Vagina (tissue), 2 donors: ENCODE measurements around the gene MARK3. TPM values are rescaled to one million over a fixed set of nuclear protein-coding genes. Genes with fewer than 3 reads are reported as not detected.

ENCODE experiments used
- DNase-seq, 2 donors: peaks; one replicate each; pipeline ENCODE4 v3.0.0-alpha.2; 2017; ENCODE audit errors: extremely low spot score in 2 of 2
- H3K27ac ChIP-seq: fragments of 200-600 bp; sonication (generic); one replicate; pipeline ENCODE4 v1.5.1; 2019
- H3K27me3 ChIP-seq: fragments of 200-600 bp; sonication (generic); one replicate; pipeline ENCODE4 v1.5.1; 2019
- H3K36me3 ChIP-seq, 2 donors: fragments of 200-600 bp; sonication (generic); one replicate each; pipeline ENCODE4 v1.5.1; 2017 to 2019
- H3K4me1 ChIP-seq: fragments of 200-600 bp; sonication (generic); one replicate; pipeline ENCODE4 v1.5.1; 2019
- H3K4me3 ChIP-seq, 2 donors: fragments of 200-600 bp; sonication (generic); 1 replicate in 1 of 2; 2 replicates in 1 of 2; pipeline ENCODE4 v1.5.1; 2016 to 2019
- H3K9me3 ChIP-seq: fragments of 200-600 bp; sonication (generic); one replicate; pipeline ENCODE4 v1.5.1; 2019
- CTCF ChIP-seq, 3 experiments: fragments of 450-650 bp in 2 of 3; fragments of 200-600 bp in 1 of 3; sonication (generic) in 1 of 3; IDR thresholded peaks; one replicate each; pipeline ENCODE4 v1.5.1; 2017 to 2019; ENCODE audit warnings: antibody characterized with exemption in 3 of 3, mild to moderate bottlenecking in 2 of 3, moderate library complexity in 2 of 3
- POLR2A ChIP-seq, 2 donors: fragments of 450-650 bp; IDR thresholded peaks; one replicate each; pipeline ENCODE4 v1.6.1; 2017; ENCODE audit warnings: antibody characterized with exemption in 2 of 2, mild to moderate bottlenecking in 2 of 2, moderate library complexity in 2 of 2
- POLR2AphosphoS5 ChIP-seq, 2 donors: sonication (generic); formaldehyde crosslinking; IDR thresholded peaks; one replicate each; pipeline ENCODE4 v1.9.0; 2017; ENCODE audit warnings: antibody characterized with exemption in 2 of 2, mild to moderate bottlenecking in 2 of 2, low read depth in 1 of 2; ENCODE audit not compliant: insufficient read depth in 1 of 2
- intact Hi-C: fragments of 100-400 bp; cut with DNase I; formaldehyde crosslinking; loops from one replicate; pipeline ENCODE4 v1.15.1; 2023
- total RNA-seq: library from RNA; depleted of rRNA; stranded (reverse); fragments of >200 nt; gene quantifications from one replicate; pipeline ENCODE4 v1.2.3, GENCODE V29; 2016

The MARK3 gene
- total RNA-seq, 1 donor from 2014 or later: 77.6 TPM

GRCh38 chr14:103463851-103464250 is 78.6 kb downstream of the MARK3 start:
- no peak overlapping the region for H3K4me3 ChIP-seq
- no peak overlapping the region for H3K27ac ChIP-seq
- H3K4me1 ChIP-seq: no peaks in the 10 kb centered on the region
- intact Hi-C loops: no loop called here
- H3K27me3 ChIP-seq: no peaks in the 10 kb centered on the region
- H3K36me3 ChIP-seq: peaks cover 0 to 45% of the 10 kb centered on the region in 2 donors
- DNase-seq: no peak
- no peaks in the 10 kb centered on the region for H3K9me3 ChIP-seq
- TF ChIP-seq POLR2AphosphoS5 (IDR thresholded peaks at IDR 0.05; ENCODE audit: insufficient read depth in 1 of 2, low read depth in 1 of 2) (no peak), POLR2A (IDR thresholded peaks at IDR 0.05) (no peak), CTCF (IDR thresholded peaks at IDR 0.05) (no peak)

GRCh38 chr14:103472939-103473338 is 87.7 kb downstream of the MARK3 start:
- no peak overlapping the region for H3K27ac ChIP-seq
- peaks cover 0 to 58% of the 10 kb centered on the region in 2 donors for H3K36me3 ChIP-seq
- intact Hi-C loops: no loop called here
- H3K4me3 ChIP-seq: no peak overlapping the region
- H3K27me3 ChIP-seq: no peaks in the 10 kb centered on the region
- no peak for TF ChIP-seq POLR2AphosphoS5 (IDR thresholded peaks at IDR 0.05; ENCODE audit: insufficient read depth in 1 of 2, low read depth in 1 of 2)
- TF ChIP-seq CTCF (IDR thresholded peaks at IDR 0.05): no peak
- TF ChIP-seq POLR2A (IDR thresholded peaks at IDR 0.05): no peak
- no peaks in the 10 kb centered on the region for H3K9me3 ChIP-seq
- no peaks in the 10 kb centered on the region for H3K4me1 ChIP-seq
- DNase-seq: no peak

GRCh38 chr14:103474893-103475292 is 89.7 kb downstream of the MARK3 start:
- Histone ChIP-seq H3K9me3 (no peaks in the 10 kb centered on the region), H3K27me3 (no peaks in the 10 kb centered on the region), H3K4me3 (no peak overlapping the region), H3K4me1 (no peaks in the 10 kb centered on the region), H3K27ac (no peak overlapping the region), H3K36me3 (peaks cover 0 to 52% of the 10 kb centered on the region in 2 donors)
- DNase-seq: no peak
- TF ChIP-seq POLR2AphosphoS5 (IDR thresholded peaks at IDR 0.05; ENCODE audit: insufficient read depth in 1 of 2, low read depth in 1 of 2): no peak
- TF ChIP-seq CTCF (IDR thresholded peaks at IDR 0.05): no peak
- no peak for TF ChIP-seq POLR2A (IDR thresholded peaks at IDR 0.05)
- intact Hi-C loops: no loop called here

GRCh38 chr14:103476065-103476464 is 90.8 kb downstream of the MARK3 start:
- intact Hi-C loops: no loop called here
- H3K4me3 ChIP-seq: no peak overlapping the region
- H3K27me3 ChIP-seq: no peaks in the 10 kb centered on the region
- H3K36me3 ChIP-seq: peaks cover 0 to 54% of the 10 kb centered on the region in 2 donors
- H3K27ac ChIP-seq: no peak overlapping the region
- no peak for DNase-seq
- no peaks in the 10 kb centered on the region for H3K4me1 ChIP-seq
- H3K9me3 ChIP-seq: no peaks in the 10 kb centered on the region
- no peak for TF ChIP-seq CTCF (IDR thresholded peaks at IDR 0.05)
- TF ChIP-seq POLR2A (IDR thresholded peaks at IDR 0.05): no peak

GRCh38 chr14:103476631-103477030 is 91.4 kb downstream of the MARK3 start:
- no peaks in the 10 kb centered on the region for H3K9me3 ChIP-seq
- H3K4me3 ChIP-seq: no peak overlapping the region
- no peaks in the 10 kb centered on the region for H3K4me1 ChIP-seq
- intact Hi-C loops: no loop called here
- H3K27me3 ChIP-seq: no peaks in the 10 kb centered on the region
- peaks cover 0 to 49% of the 10 kb centered on the region in 2 donors for H3K36me3 ChIP-seq
- no peak overlapping the region for H3K27ac ChIP-seq
- no peak for DNase-seq
- TF ChIP-seq POLR2A (IDR thresholded peaks at IDR 0.05): no peak
- TF ChIP-seq CTCF (IDR thresholded peaks at IDR 0.05): no peak
- no peak for TF ChIP-seq POLR2AphosphoS5 (IDR thresholded peaks at IDR 0.05; ENCODE audit: insufficient read depth in 1 of 2, low read depth in 1 of 2)
